ENCODE results near the gene WNT10A. TPM values are rescaled to one million over a fixed set of nuclear protein-coding genes. Genes with fewer than 3 reads are reported as not detected.
A peak's percentile ranks its signal among the peaks of the same experiment; 100 is the strongest.

WNT10A gene
- total and polyA plus RNA-seq, 2 experiments from 2014 or later, result 1.9 TPM

DNA sequence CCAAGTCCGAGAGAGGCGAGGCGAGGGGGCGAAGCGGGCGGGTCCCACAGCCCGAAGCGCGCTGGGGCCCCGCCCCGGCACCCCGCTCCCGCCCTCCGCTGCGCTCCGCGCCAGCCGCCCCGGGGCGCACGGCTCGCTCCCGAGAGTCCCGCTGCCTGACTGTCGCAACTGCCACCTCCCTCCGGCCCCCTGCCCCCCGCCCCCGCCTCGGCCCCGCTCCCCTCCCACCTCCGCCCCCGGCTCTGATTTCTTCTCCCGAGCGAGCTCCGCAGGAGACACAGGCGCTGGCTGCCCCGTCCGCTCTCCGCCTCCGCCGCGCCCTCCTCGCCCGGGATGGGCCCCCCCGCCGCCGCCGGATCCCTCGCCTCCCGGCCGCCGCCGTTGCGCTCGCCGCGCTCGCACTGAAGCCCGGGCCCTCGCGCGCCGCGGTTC is 21.1 kb upstream of the WNT10A start, which contains the start of gene WNT6:
WNT6 (plus strand) TSS at position 250 of the 432 bp plus-strand sequence. CDS start 233 bp downstream, outside the sequence.
- peak within 1 kb of the TSS; percentile 15 for H2AFZ ChIP-seq
- no peaks in the 10 kb centered on the region for H3K9me3 ChIP-seq (ENCODE audit: low read depth)
- no peaks in the 10 kb centered on the region for H3K36me3 ChIP-seq (replicated peaks; ENCODE audit: insufficient read depth, low read depth)
- no peak within 1 kb of the TSS for H3K27ac ChIP-seq
- peak within 1 kb of the TSS; percentile 84 for H3K4me2 ChIP-seq
- no peaks in the 10 kb centered on the region for H3K79me2 ChIP-seq
- no peaks in the 10 kb centered on the region for H4K20me1 ChIP-seq (ENCODE audit: insufficient read depth, poor library complexity, severe bottlenecking)
- H3K27me3 ChIP-seq, result peaks cover 82% of the 10 kb centered on the region
- H3K4me3 ChIP-seq, result no peak within 1 kb of the TSS
- DNase-seq (ENCODE audit: low spot score), result no peak
- TF ChIP-seq EZH2 (IDR thresholded peaks at IDR 0.05; ENCODE audit: borderline replicate concordance) (no peak), CTCF (IDR thresholded peaks at IDR 0.05; ENCODE audit: poor library complexity) (no peak), EZH2phosphoT487 (IDR thresholded peaks at IDR 0.05; ENCODE audit: low read depth, severe bottlenecking, unreplicated experiment) (no peak)
- no CpG with 5 or more reads among the region's 64 CpGs for WGBS (ENCODE audit: low lambda C conversion rate, missing lambda C conversion rate)
- no peaks in the 10 kb centered on the region for H3K9me2 ChIP-seq (replicated peaks; ENCODE audit: insufficient read depth)
- peaks cover 23% of the 10 kb centered on the region for H3K4me1 ChIP-seq (ENCODE audit: insufficient read depth)

DNA sequence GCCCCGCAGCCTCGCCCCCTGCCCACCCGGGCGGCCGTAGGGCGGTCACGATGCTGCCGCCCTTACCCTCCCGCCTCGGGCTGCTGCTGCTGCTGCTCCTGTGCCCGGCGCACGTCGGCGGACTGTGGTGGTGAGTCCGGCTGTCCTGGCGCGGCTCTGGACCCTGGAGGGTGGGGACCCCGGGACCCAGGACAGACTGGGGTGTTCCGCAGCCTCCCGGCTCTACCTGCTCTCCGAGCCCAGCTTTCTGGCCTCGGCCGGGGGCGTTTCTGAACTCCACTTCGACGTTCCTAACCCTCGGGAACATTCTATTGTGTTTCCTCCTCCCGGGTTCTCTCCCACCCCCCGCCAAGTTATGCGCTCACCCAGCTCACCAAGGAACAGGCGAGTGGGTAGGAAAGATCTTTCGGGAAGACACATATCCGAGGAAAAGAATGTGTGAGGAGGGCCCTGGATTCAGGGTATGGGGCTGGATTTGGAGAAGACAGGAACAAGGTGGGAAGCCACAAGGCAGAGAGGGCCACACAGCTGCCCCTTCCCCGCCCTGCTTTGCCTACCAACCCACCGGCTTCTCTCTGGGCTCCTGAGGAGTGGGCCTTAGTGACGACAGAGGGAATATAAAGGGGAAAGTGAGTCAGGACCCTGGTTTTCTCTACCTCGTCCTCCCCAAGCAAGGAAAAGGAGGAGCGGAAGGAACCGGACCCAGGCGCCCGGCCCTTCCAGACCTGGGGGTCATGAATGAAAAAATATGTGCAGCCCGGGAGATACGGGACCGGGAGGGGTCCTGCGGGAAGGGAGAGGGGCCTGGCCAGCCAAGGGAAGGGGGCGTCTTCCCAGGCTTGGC is 20.4 kb upstream of the WNT10A start:
- Histone ChIP-seq H3K27ac (no peak overlapping the region), H4K20me1 (ENCODE audit: insufficient read depth, poor library complexity, severe bottlenecking) (no peaks in the 10 kb centered on the region), H2AFZ (peak overlapping the region; percentile 15), H3K4me1 (ENCODE audit: insufficient read depth) (peaks cover 23% of the 10 kb centered on the region), H3K36me3 (replicated peaks; ENCODE audit: insufficient read depth, low read depth) (no peaks in the 10 kb centered on the region), H3K4me2 (peak overlapping the region; percentile 84), H3K4me3 (no peak overlapping the region), H3K9me3 (ENCODE audit: low read depth) (no peaks in the 10 kb centered on the region), H3K9me2 (replicated peaks; ENCODE audit: insufficient read depth) (no peaks in the 10 kb centered on the region), H3K79me2 (no peaks in the 10 kb centered on the region), H3K27me3 (peaks cover 76% of the 10 kb centered on the region)
- no peak for TF ChIP-seq EZH2phosphoT487 (IDR thresholded peaks at IDR 0.05; ENCODE audit: low read depth, severe bottlenecking, unreplicated experiment)
- no peak for TF ChIP-seq CTCF (IDR thresholded peaks at IDR 0.05; ENCODE audit: poor library complexity)
- TF ChIP-seq EZH2 (IDR thresholded peaks at IDR 0.05; ENCODE audit: borderline replicate concordance), result peak; percentile 85
- DNase-seq (ENCODE audit: low spot score), result no peak
- WGBS (ENCODE audit: low lambda C conversion rate, missing lambda C conversion rate), result 7% methylated on average over 22 of the region's 47 CpGs

DNA sequence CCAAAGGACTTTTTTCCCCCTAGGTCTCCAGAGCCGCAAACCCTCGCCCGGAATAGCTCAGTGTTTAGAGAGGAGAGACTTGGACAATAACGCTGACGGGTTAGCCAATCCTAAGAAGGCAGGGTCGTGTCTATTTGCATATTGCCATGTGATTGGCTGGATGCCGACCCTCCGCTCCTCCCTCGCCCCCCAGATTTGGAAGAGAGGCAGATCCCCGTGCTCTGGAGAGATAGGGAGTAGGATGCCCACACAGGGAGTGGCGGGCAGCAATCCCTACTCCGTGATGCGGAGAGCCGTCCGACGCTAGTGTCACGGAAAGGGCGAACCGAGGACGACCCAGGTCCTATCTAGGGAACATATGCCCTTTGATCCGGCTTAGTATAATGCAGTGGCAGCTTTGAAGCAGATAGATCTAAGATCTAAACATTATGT is 19.7 kb upstream of the WNT10A start:
- no peaks in the 10 kb centered on the region for H3K79me2 ChIP-seq
- peak overlapping the region; percentile 84 for H3K4me2 ChIP-seq
- TF ChIP-seq CTCF (IDR thresholded peaks at IDR 0.05; ENCODE audit: poor library complexity) (no peak), EZH2phosphoT487 (IDR thresholded peaks at IDR 0.05; ENCODE audit: low read depth, severe bottlenecking, unreplicated experiment) (no peak), EZH2 (IDR thresholded peaks at IDR 0.05; ENCODE audit: borderline replicate concordance) (no peak)
- H3K27ac ChIP-seq, result no peak overlapping the region
- no peaks in the 10 kb centered on the region for H3K9me2 ChIP-seq (replicated peaks; ENCODE audit: insufficient read depth)
- no peaks in the 10 kb centered on the region for H3K9me3 ChIP-seq (ENCODE audit: low read depth)
- no peak overlapping the region for H3K4me3 ChIP-seq
- no peaks in the 10 kb centered on the region for H4K20me1 ChIP-seq (ENCODE audit: insufficient read depth, poor library complexity, severe bottlenecking)
- peaks cover 68% of the 10 kb centered on the region for H3K27me3 ChIP-seq
- no peaks in the 10 kb centered on the region for H3K36me3 ChIP-seq (replicated peaks; ENCODE audit: insufficient read depth, low read depth)
- peaks cover 23% of the 10 kb centered on the region for H3K4me1 ChIP-seq (ENCODE audit: insufficient read depth)
- no peak overlapping the region for H2AFZ ChIP-seq
- under 1% methylated on average over 21 of the region's 21 CpGs for WGBS (ENCODE audit: low lambda C conversion rate, missing lambda C conversion rate)
- DNase-seq (ENCODE audit: low spot score), result peak; percentile 71

All from hepatocyte (in vitro differentiated cells).